NB4 (cell line): Measurements from ENCODE around the gene MOB2.

ENCODE experiments used
- DNase-seq: peaks from one replicate; pipeline ENCODE4 v3.0.0; 2010; ENCODE audit warnings: low read depth
- H3K4me3 ChIP-seq: one replicate; pipeline ENCODE4 v1.5.1; 2011; ENCODE audit warnings: mild to moderate bottlenecking, low read depth, low read length, moderate library complexity
- MYC ChIP-seq: IDR thresholded peaks from 2 replicates; pipeline ENCODE4 v1.6.1; 2011; ENCODE audit warnings: low read depth, low read length
- POLR2A ChIP-seq: IDR thresholded peaks from 2 replicates; pipeline ENCODE4 v1.6.1; 2011; ENCODE audit warnings: mild to moderate bottlenecking; ENCODE audit not compliant: insufficient read length; ENCODE audit errors: extremely low read depth
- TF ChIP-seq, protein P1 (sequence below): IDR thresholded peaks from 2 replicates; pipeline ENCODE4 v1.6.1; 2011; ENCODE audit warnings: low read depth, low read length
- TF ChIP-seq, protein P2 (sequence below): IDR thresholded peaks from one replicate; pipeline ENCODE4 v1.5.1; 2012; ENCODE audit warnings: low read depth, low read length

MOB2 gene

DNA sequence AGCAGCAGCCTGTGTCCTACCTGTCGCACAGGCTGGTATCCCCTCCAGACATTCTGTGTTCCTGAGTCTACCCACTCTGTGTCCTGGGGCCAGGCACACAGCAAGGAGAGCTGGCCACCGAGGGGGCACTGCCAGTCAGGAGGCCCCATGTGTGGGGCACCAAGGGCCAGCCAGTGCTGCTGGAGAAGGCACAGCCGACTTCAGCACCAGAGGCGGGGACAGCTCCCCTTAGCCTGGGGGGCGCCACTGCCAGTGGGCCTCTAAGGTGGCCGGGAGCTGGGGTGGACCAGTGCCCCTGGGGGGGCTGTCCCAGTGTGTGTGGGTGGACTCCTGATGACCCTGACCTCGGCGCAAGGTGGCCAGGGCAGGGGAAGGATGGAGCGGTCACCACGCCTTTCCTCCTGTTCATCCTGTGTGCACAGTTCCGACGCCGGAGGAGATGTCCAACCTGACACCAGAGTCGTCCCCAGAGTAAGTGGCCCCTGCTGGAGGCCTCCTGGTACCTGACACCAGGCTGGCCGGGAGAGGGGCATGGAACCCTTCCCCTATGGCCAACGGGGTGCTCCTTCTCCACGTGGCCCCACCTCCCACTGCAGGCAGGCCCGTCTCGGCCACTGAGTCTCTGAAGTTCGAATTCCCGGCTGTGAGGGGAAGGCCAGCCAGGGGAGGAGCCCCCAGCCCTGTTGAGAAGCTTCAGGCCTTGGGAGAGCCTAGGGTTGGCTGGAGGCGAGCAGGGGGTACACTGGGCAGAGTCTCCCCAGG, 35.4 kb downstream of the MOB2 start:
- DNase-seq = no peak
- no peak for TF ChIP-seq MYC
- TF ChIP-seq POLR2A = no peak
- TF ChIP-seq, protein P1, sequence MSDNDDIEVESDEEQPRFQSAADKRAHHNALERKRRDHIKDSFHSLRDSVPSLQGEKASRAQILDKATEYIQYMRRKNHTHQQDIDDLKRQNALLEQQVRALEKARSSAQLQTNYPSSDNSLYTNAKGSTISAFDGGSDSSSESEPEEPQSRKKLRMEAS = no peak
- TF ChIP-seq, protein P2, sequence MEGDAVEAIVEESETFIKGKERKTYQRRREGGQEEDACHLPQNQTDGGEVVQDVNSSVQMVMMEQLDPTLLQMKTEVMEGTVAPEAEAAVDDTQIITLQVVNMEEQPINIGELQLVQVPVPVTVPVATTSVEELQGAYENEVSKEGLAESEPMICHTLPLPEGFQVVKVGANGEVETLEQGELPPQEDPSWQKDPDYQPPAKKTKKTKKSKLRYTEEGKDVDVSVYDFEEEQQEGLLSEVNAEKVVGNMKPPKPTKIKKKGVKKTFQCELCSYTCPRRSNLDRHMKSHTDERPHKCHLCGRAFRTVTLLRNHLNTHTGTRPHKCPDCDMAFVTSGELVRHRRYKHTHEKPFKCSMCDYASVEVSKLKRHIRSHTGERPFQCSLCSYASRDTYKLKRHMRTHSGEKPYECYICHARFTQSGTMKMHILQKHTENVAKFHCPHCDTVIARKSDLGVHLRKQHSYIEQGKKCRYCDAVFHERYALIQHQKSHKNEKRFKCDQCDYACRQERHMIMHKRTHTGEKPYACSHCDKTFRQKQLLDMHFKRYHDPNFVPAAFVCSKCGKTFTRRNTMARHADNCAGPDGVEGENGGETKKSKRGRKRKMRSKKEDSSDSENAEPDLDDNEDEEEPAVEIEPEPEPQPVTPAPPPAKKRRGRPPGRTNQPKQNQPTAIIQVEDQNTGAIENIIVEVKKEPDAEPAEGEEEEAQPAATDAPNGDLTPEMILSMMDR = no peak

DNA sequence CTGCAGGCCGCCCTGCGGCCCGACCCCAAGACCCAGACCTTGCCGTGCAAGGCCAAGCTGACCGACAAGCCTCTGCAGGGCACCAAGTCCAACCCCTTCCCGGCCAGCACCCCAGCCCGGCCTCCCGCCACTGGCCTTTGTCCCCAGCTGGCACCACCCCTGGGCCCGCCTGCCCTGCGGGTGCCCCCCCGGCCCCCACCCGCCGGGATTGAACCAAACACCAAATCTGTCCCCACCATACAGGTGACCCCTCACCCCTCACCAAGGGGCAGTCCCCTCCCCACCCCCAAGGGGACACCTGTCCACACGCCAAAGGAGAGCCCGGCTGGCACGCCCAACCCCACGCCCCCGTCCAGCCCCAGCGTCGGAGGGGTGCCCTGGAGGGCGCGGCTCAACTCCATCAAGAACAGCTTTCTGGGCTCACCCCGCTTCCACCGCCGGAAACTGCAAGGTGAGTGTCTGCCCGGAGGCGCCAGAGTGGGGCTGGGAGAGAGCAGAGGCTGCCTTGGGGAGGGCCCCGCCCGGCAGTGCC, 36.2 kb downstream of the MOB2 start:
- DNase-seq = no peak
- no peak for TF ChIP-seq POLR2A
- TF ChIP-seq, protein P1 = no peak
- TF ChIP-seq MYC = no peak
- TF ChIP-seq, protein P2 = no peak
- H3K4me3 ChIP-seq = no peak overlapping the region

More for the DNA sequence above, 35.4 kb downstream of the MOB2 start:
- H3K4me3 ChIP-seq = no peak overlapping the region

DNA sequence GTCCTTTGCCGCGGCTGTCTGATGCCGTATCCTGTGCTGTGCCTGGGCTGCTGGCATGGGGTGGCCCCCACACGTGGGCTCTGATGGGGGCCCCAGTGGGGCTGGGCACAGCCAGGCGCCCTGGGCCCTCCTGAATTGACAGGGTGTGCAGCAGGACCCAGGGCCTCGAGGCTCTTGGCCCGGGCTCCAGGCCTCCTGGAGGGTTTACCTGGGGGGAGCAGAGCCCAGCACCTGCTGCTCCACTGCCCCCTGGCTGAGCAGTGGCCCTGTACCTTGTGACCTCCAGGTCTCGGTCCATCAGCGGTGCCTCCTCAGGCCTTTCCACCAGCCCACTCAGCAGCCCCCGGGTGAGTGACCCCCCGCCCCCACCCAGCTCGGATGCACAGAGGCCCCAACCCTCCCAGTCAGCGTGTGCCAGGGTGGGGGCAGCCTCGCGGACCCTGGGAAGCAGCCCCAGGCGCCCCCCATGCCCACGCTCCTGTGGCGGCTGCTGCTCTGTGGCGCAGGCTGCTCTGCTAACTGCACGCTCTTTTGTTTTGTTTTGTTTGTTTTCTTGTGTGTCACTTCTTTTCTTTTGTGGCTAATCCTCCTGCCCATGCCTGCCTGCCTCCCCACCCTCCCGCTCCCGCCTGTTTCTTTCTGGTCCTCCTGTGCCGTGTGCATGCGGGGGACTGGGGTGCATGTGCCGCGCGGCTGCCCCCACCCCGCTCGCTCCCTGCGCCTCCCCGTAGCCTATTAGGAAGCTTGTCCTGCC, 36.9 kb downstream of the MOB2 start:
- DNase-seq = no peak
- no peak overlapping the region for H3K4me3 ChIP-seq
- TF ChIP-seq MYC (no peak), POLR2A (no peak)
- TF ChIP-seq, protein P2 = no peak
- TF ChIP-seq, protein P1 = no peak

DNA sequence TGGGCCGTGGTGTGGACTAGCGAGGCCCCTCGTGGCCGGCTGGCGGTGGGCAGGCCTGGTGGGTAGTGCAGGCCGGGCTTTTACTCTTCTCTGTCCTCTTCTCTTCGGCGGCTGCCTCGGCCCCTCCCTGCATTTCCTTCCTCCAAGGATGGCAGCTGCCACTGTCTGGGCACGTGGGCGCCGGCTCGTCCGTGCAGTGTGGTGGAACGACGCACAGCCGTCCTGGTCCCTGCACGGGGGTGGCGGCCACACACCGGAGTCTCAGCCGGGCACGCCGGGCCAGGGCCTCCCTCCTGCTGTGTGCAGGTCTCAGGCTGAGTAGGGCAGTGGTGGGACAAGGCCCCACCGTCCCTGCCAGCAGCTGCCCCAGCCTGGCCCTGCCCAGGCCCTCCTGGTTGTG, 37.7 kb downstream of the MOB2 start:
- no peak for DNase-seq
- no peak for TF ChIP-seq POLR2A
- TF ChIP-seq, protein P1 = no peak
- TF ChIP-seq, protein P2 = no peak
- TF ChIP-seq MYC = no peak
- no peak overlapping the region for H3K4me3 ChIP-seq

DNA sequence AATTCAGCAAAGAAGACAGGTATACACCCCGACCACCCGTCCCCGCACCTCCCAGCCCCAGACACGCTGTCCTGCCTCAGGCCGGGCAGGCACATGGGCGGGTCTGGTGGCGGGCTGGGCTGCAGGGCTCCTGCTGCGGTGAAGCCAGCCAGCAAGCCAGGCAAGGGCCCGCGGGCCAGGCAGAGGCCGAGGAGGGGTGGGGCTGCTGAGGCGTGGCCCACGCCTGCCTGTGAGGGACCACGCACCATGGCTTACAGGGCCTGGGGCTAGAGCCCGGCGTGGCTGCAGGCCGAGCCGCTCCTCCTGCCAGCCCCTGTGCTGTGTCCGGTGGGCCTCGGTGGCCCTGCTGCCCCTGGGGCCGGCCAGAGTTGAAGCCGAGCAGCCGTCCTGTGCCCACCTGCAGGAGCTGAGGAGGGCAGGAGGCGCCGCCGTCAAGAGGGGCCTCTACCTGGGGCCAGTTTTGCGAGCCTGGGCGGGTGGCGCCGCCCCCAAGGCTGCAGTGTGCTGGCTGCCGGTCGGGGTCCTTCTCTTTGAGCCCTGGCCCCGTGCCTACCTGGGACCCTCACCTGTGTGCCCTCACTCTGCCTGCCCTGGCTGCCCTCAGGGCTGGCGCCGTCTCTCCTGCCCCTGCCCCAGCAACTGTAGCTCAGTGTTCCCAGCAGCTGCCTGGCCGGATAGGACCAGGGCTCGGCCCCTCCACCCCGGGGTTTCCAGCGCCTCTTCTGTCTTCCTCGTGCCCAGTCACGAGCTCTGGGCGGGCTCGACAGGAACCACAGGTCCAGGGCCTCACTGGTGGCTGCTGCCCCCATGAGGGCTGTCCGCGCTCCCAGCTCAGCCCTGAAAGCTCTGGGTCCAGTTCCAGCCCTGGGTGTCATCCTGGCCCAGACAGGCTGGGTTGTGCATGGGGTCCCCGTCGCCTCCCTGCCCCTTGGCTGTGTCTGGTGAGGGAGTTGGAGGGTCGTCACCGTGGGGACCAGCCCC, 38.4 kb downstream of the MOB2 start:
- H3K4me3 ChIP-seq = no peak overlapping the region
- DNase-seq = no peak
- TF ChIP-seq POLR2A (no peak), MYC (no peak)
- TF ChIP-seq, protein P2 = no peak
- TF ChIP-seq, protein P1 = no peak
